H1 (cell line): ENCODE results near the gene CEP97. TPM values are rescaled to one million over a fixed set of nuclear protein-coding genes. Genes with fewer than 3 reads are reported as not detected.

Experiments
- EGR1 ChIP-seq: IDR thresholded peaks from 2 replicates; pipeline ENCODE4 v1.6.1; 2011; ENCODE audit warnings: low read depth, low read length, borderline replicate concordance
- USF2 ChIP-seq: IDR thresholded peaks from 2 replicates; pipeline ENCODE4 v1.6.1; 2011; ENCODE audit warnings: low read length, improper control_type of control experiment
- polyA plus RNA-seq, 7 experiments: library from polyadenylated mRNA; depleted of rRNA in 3 of 7; stranded (reverse) in 5 of 7; unstranded in 2 of 7; fragments of >200 nt in 5 of 7; fragments of 200-250 nt in 2 of 7; gene quantifications; 1 replicate in 5 of 7; 2 replicates in 1 of 7; 4 replicates in 1 of 7; pipeline versions ENCODE4 v1.2.1 to v1.2.3, GENCODE V29; 2011 to 2013; ENCODE audit warnings: missing spikeins in 2 of 7, mixed read lengths in 2 of 7
- total RNA-seq: library from RNA; stranded (reverse); fragmentation: NEBNext Ultra II Directional; extraction: Animal tissue kit (Norgen Biotek cat#: 25700); gene quantifications from 2 replicates; pipeline ENCODE4 v1.2.1, GENCODE V29; 2021

CEP97 gene
- total and polyA plus RNA-seq, 2 of the 8 experiments (the other 6 are each of a cell fraction or from before 2014, with no cell fraction given): 1.6 to 13.2 TPM

GRCh38 chr3:101806491-101806890, 82.1 kb downstream of the CEP97 start (continued):
- no peak for TF ChIP-seq EGR1
- TF ChIP-seq USF2: no peak
- TF ChIP-seq, all 59 proteins: peak for 0
